OCI-LY7 (cell line): ENCODE measurements around the gene FAM181A. TPM values are rescaled to one million over a fixed set of nuclear protein-coding genes. Genes with fewer than 3 reads are reported as not detected.

Experiments used
- BruUV-seq: library from RNA; stranded (reverse); fragments of 400-500 nt; replicated peaks from 2 replicates; lab custom pipeline; 2021; lab: Mats Ljungman, UMichigan
- CTCF ChIA-PET: fragments of 300-600 bp; sonication (Branson Sonifier 250); formaldehyde crosslinking; loops from one replicate; lab custom pipeline; 2022; ENCODE audit warnings: antibody characterized with exemption; ENCODE audit not compliant: unreplicated experiment; lab: Charles Lee
- POLR2A ChIA-PET: fragments of 300-600 bp; sonication (Branson Sonifier 250); formaldehyde crosslinking; loops from one replicate; lab custom pipeline; 2022; ENCODE audit warnings: antibody characterized with exemption; lab: Charles Lee
- DNase-seq: peaks from one replicate; pipeline ENCODE4 v3.0.0-alpha.2; 2015; ENCODE audit warnings: low spot score
- H2AFZ ChIP-seq: fragments of 200-600 bp; sonication (generic), shearing (Covaris generic); 2 replicates; pipeline ENCODE4 v1.6.1; 2014; ENCODE audit warnings: mild to moderate bottlenecking, antibody characterized with exemption, low read length, moderate library complexity
- H3K27ac ChIP-seq: fragments of 200-600 bp; sonication (generic); 2 replicates; pipeline ENCODE4 v1.5.1; 2014; ENCODE audit warnings: mixed run types, low read depth, mild to moderate bottlenecking, moderate library complexity, low read length, inconsistent platforms; ENCODE audit not compliant: poor library complexity, severe bottlenecking
- H3K36me3 ChIP-seq: fragments of 200-600 bp; sonication (generic); 2 replicates; pipeline ENCODE4 v1.6.1; 2014; ENCODE audit warnings: mild to moderate bottlenecking, antibody characterized with exemption, low read length, moderate library complexity, mixed read lengths; ENCODE audit not compliant: insufficient read depth
- H3K4me1 ChIP-seq: fragments of 200-600 bp; sonication (generic); 2 replicates; pipeline ENCODE4 v1.5.1; 2014; ENCODE audit warnings: mild to moderate bottlenecking, low read length; ENCODE audit not compliant: insufficient read depth, poor library complexity, severe bottlenecking
- H3K4me2 ChIP-seq: fragments of 200-600 bp; sonication (generic); 2 replicates; pipeline ENCODE4 v1.6.1; 2014; ENCODE audit warnings: mild to moderate bottlenecking, low read length
- H3K4me3 ChIP-seq: fragments of 200-600 bp; sonication (generic); 2 replicates; pipeline ENCODE4 v1.5.1; 2014; ENCODE audit warnings: mild to moderate bottlenecking, low read depth, low read length; ENCODE audit not compliant: poor library complexity, severe bottlenecking
- H3K79me2 ChIP-seq: fragments of 200-600 bp; sonication (generic); 2 replicates; pipeline ENCODE4 v1.6.1; 2016; ENCODE audit warnings: low read depth, mild to moderate bottlenecking, low read length, moderate library complexity, mixed read lengths; ENCODE audit not compliant: insufficient read depth
- H3K9me2 ChIP-seq: fragments of 200-600 bp; sonication (generic); 2 replicates; pipeline ENCODE4 v1.6.1; 2016; ENCODE audit warnings: mild to moderate bottlenecking, low read length, mixed read lengths; ENCODE audit not compliant: insufficient read depth
- H3K9me3 ChIP-seq: fragments of 200-600 bp; sonication (generic); 2 replicates; pipeline ENCODE4 v1.6.1; 2014; ENCODE audit warnings: mild to moderate bottlenecking, mixed run types, low read length, mixed read lengths
- H4K20me1 ChIP-seq: fragments of 200-600 bp; sonication (generic); 2 replicates; pipeline ENCODE4 v1.6.1; 2014; ENCODE audit warnings: mild to moderate bottlenecking, antibody characterized with exemption, low read length, moderate library complexity, mixed read lengths; ENCODE audit not compliant: insufficient read depth
- CTCF ChIP-seq: fragments of 200-600 bp; sonication (generic); conservative IDR thresholded peaks from 2 replicates; pipeline ENCODE4 v1.5.1; 2014; ENCODE audit warnings: mild to moderate bottlenecking, antibody characterized with exemption, low read length, moderate library complexity, mixed read lengths
- EZH2phosphoT487 ChIP-seq: fragments of 200-600 bp; sonication (generic); IDR thresholded peaks from 2 replicates; pipeline ENCODE4 v1.6.1; 2018; ENCODE audit warnings: low read depth, borderline replicate concordance, mild to moderate bottlenecking, mixed run types, antibody characterized with exemption, low read length, moderate library complexity, mixed read lengths
- intact Hi-C: fragments of 100-400 bp; cut with micrococcal nuclease; formaldehyde crosslinking; loops from one replicate; pipeline ENCODE4 v1.10.0; 2022; ENCODE audit not compliant: unreplicated experiment
- total RNA-seq, 2 experiments: library from RNA; depleted of rRNA in 1 of 2; stranded (reverse); fragments of >200 nt in 1 of 2; shearing (Covaris generic) in 1 of 2; gene quantifications; 2 replicates each; pipeline ENCODE4 v1.2.3, GENCODE V29; 2014 to 2022

Gene FAM181A
- total RNA-seq, 2 experiments from 2014 or later, result not detected

GRCh38 chr14:93946541-93947090 is 19.5 kb downstream of the FAM181A start:
- H3K27ac ChIP-seq, result no peak overlapping the region
- TF ChIP-seq CTCF (no peak), EZH2phosphoT487 (no peak)
- H3K4me1 ChIP-seq, result no peaks in the 10 kb centered on the region
- intact Hi-C loops, result no loop called here
- no peak overlapping the region for H2AFZ ChIP-seq
- ChIA-PET POLR2A (interaction anchor here (0.7 to 1.4 kb wide), 3 partner anchors 21 to 65 kb away, joined by 3 to 5 read pairs (median 3); no protein-coding TSS in a partner anchor), CTCF (no interaction called here)
- H3K9me3 ChIP-seq, result no peaks in the 10 kb centered on the region
- peaks cover 24% of the 10 kb centered on the region; the same call in 1 of the 2 replicates for H3K36me3 ChIP-seq
- H3K9me2 ChIP-seq, result no peaks in the 10 kb centered on the region
- H3K4me3 ChIP-seq, result no peak overlapping the region
- no peaks in the 10 kb centered on the region for H4K20me1 ChIP-seq
- no peak for DNase-seq
- no peaks in the 10 kb centered on the region for H3K79me2 ChIP-seq
- H3K4me2 ChIP-seq, result no peak overlapping the region
- no TSS peak for BruUV-seq

DNA sequence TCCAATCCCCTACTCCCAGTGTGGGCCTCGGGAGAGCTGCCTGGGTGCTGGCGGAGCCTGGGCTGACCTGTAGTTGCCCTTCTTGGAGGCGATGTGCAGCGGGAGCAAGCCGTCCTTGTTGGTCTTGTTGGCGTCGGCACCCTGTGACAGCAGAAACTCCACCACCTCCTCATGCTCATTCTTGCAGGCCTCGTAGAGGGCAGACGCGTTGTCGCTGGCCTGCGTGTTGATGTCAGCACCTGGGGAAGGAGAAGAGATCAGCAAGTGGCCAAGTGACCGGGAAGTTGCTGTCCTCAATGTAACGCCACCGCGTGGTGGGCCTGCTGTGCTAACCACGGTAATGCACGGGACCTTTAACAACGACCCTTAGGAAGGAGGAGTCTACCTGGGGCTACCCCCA is 20.1 kb downstream of the FAM181A start:
- Histone ChIP-seq H3K9me2 (no peaks in the 10 kb centered on the region), H2AFZ (no peak overlapping the region), H3K36me3 (peaks cover 24% of the 10 kb centered on the region; the same call in 1 of the 2 replicates), H3K79me2 (no peaks in the 10 kb centered on the region), H3K9me3 (no peaks in the 10 kb centered on the region), H4K20me1 (no peaks in the 10 kb centered on the region), H3K4me3 (no peak overlapping the region), H3K4me2 (no peak overlapping the region), H3K4me1 (no peaks in the 10 kb centered on the region), H3K27ac (no peak overlapping the region)
- intact Hi-C loops, result no loop called here
- TF ChIP-seq CTCF (no peak), EZH2phosphoT487 (no peak)
- POLR2A ChIA-PET, result interaction anchor here (1.4 kb wide), 1 partner anchor 21 kb away, joined by 3 read pairs; no protein-coding TSS in a partner anchor
- CTCF ChIA-PET, result no interaction called here
- DNase-seq, result no peak
- no TSS peak for BruUV-seq

GRCh38 chr14:93949511-93950075 is 22.4 kb downstream of the FAM181A start:
- ChIA-PET CTCF (no interaction called here), POLR2A (interaction anchor here (0.7 kb wide), 1 partner anchor 275 kb away, joined by 4 read pairs; no protein-coding TSS in a partner anchor)
- no peak for TF ChIP-seq EZH2phosphoT487
- TF ChIP-seq CTCF, result no peak
- H3K4me1 ChIP-seq, result peaks cover 22% of the 10 kb centered on the region
- no peaks in the 10 kb centered on the region for H3K9me3 ChIP-seq
- H3K9me2 ChIP-seq, result no peaks in the 10 kb centered on the region
- no peak overlapping the region for H3K4me3 ChIP-seq
- no peak overlapping the region for H2AFZ ChIP-seq
- H4K20me1 ChIP-seq, result no peaks in the 10 kb centered on the region
- no peak for DNase-seq
- intact Hi-C loops, result loop anchor here (10.0 kb wide), 2 partner anchors 1205 to 1715 kb away; partner anchors contain the start of gene DICER1
- no peak overlapping the region for H3K27ac ChIP-seq
- H3K36me3 ChIP-seq, result peaks cover 28% of the 10 kb centered on the region; the same call in 1 of the 2 replicates
- BruUV-seq, result no TSS peak
- H3K79me2 ChIP-seq, result no peaks in the 10 kb centered on the region; the same call in 1 of the 2 replicates
- H3K4me2 ChIP-seq, result no peak overlapping the region
